Activated CD4-positive, alpha-beta T cell treated with anti-CD3 and anti-CD28 coated beads, Interleukin-10, Interleukin-2, amounts not matched to agents 100 ng/mL and 50 ng/mL, durations not matched to agents 16 hours and 8 hours (primary cell): ENCODE measurements around the gene KIAA0825.
"Not testable (repeated sequence)": the region's sequence is repeated elsewhere in the genome, so short reads cannot be mapped to it uniquely, and the experiment has no call there.

Experiments used
- DNase-seq: peaks from one replicate; pipeline ENCODE4 v3.0.0-alpha.2; 2020

KIAA0825 gene

GRCh38 chr5:94618493-94619328, at the start of gene KIAA0825, which contains the start of gene SLF1:
KIAA0825 (minus strand) TSS chr5:94618604; CDS start chr5:94537126, 81,478 bp downstream.
SLF1 (plus strand) TSS chr5:94618669; CDS start chr5:94628811, 10,142 bp downstream.
- peak; percentile 93 for DNase-seq

GRCh38 chr5:94667937-94668336, 49.5 kb upstream of the KIAA0825 start:
- no peak for DNase-seq

- no peak for DNase-seq
Measured at GRCh38 chr5:94661086-94661485, 42.7 kb upstream of the KIAA0825 start.

- DNase-seq: no peak
Measured at GRCh38 chr5:94660506-94660905, 42.1 kb upstream of the KIAA0825 start.

- no peak for DNase-seq
Measured at GRCh38 chr5:94658272-94658671, 39.9 kb upstream of the KIAA0825 start.

- no peak for DNase-seq
Measured at GRCh38 chr5:94649874-94650273, 31.5 kb upstream of the KIAA0825 start.

- no peak for DNase-seq
Measured at GRCh38 chr5:94646758-94647157, 28.4 kb upstream of the KIAA0825 start.

GRCh38 chr5:94645053-94645452, 26.6 kb upstream of the KIAA0825 start:
- DNase-seq: peak; percentile 28

GRCh38 chr5:94640176-94640575, 21.8 kb upstream of the KIAA0825 start:
- no peak for DNase-seq

GRCh38 chr5:94632024-94632423, 13.6 kb upstream of the KIAA0825 start:
- DNase-seq: no peak

- no peak for DNase-seq
Measured at GRCh38 chr5:94627191-94627590, 8.8 kb upstream of the KIAA0825 start.

GRCh38 chr5:94623877-94624276, 5.5 kb upstream of the KIAA0825 start:
- DNase-seq: no peak

GRCh38 chr5:94623011-94623410, 4.6 kb upstream of the KIAA0825 start:
- DNase-seq: no peak

GRCh38 chr5:94621763-94622162, 3.4 kb upstream of the KIAA0825 start:
- no peak for DNase-seq

GRCh38 chr5:94620256-94620655, 1.9 kb upstream of the KIAA0825 start:
- no peak for DNase-seq

- peak; percentile 59 for DNase-seq
Measured at GRCh38 chr5:94618029-94618492, 343 bp downstream of the KIAA0825 start.

GRCh38 chr5:94615862-94616261, 2.5 kb downstream of the KIAA0825 start:
- no peak for DNase-seq

- no peak for DNase-seq
Measured at GRCh38 chr5:94614156-94614805, 4.1 kb downstream of the KIAA0825 start.

GRCh38 chr5:94613583-94613982, 4.8 kb downstream of the KIAA0825 start:
- DNase-seq: peak; percentile 52

GRCh38 chr5:94595281-94595840, 23.0 kb downstream of the KIAA0825 start:
- no peak for DNase-seq

GRCh38 chr5:94577466-94578245, 40.7 kb downstream of the KIAA0825 start:
- peak; percentile 82 for DNase-seq

- DNase-seq: peak; percentile 76
Measured at GRCh38 chr5:94575196-94575595, 43.2 kb downstream of the KIAA0825 start.

- not testable (repeated sequence) for DNase-seq
Measured at GRCh38 chr5:94573349-94573748, 45.1 kb downstream of the KIAA0825 start.
